Osteoblast (primary cell): Measurements from ENCODE around the gene ADCY1. TPM values are rescaled to one million over a fixed set of nuclear protein-coding genes. Genes with fewer than 3 reads are reported as not detected.

Experiments
- DNase-seq: peaks from one replicate; pipeline ENCODE4 v3.0.0; 2011; ENCODE audit warnings: low spot score, mixed read lengths; ENCODE audit not compliant: insufficient read length; ENCODE audit errors: missing footprints
- H2AFZ ChIP-seq: 2 replicates; pipeline ENCODE4 v1.6.0; 2011; ENCODE audit warnings: mild to moderate bottlenecking, low read length
- H3K27ac ChIP-seq: 2 replicates; pipeline ENCODE4 v1.5.1; 2011; ENCODE audit warnings: mild to moderate bottlenecking, low read depth, low read length, moderate library complexity
- H3K27me3 ChIP-seq: 2 replicates; pipeline ENCODE4 v1.6.0; 2012; ENCODE audit warnings: mild to moderate bottlenecking, control low read depth, inconsistent platforms, low read length, moderate library complexity; ENCODE audit not compliant: insufficient read depth
- H3K36me3 ChIP-seq: 2 replicates; pipeline ENCODE4 v1.5.1; 2011; ENCODE audit warnings: mild to moderate bottlenecking, low read length, control low read depth, moderate library complexity; ENCODE audit not compliant: insufficient read depth
- H3K4me1 ChIP-seq: 2 replicates; pipeline ENCODE4 v1.5.1; 2011; ENCODE audit warnings: mild to moderate bottlenecking, low read length, control low read depth, moderate library complexity; ENCODE audit not compliant: insufficient read depth
- H3K4me2 ChIP-seq: 2 replicates; pipeline ENCODE4 v1.6.0; 2011; ENCODE audit warnings: mild to moderate bottlenecking, low read length; ENCODE audit not compliant: insufficient read depth
- H3K4me3 ChIP-seq: fragments of 200-600 bp; sonication (generic); 3 replicates; pipeline ENCODE4 v1.5.1; 2012; ENCODE audit warnings: mild to moderate bottlenecking, low read length, inconsistent platforms; ENCODE audit not compliant: insufficient read depth
- H3K79me2 ChIP-seq: 2 replicates; pipeline ENCODE4 v1.6.0; 2012; ENCODE audit warnings: mild to moderate bottlenecking, low read length, control low read depth, inconsistent platforms; ENCODE audit not compliant: insufficient read depth
- H3K9me3 ChIP-seq: 2 replicates; pipeline ENCODE4 v1.5.1; 2011; ENCODE audit warnings: low read depth, low read length, control low read depth
- H4K20me1 ChIP-seq: 2 replicates; pipeline ENCODE4 v1.6.0; 2012; ENCODE audit warnings: mild to moderate bottlenecking, low read length, control low read depth; ENCODE audit not compliant: insufficient read depth
- CTCF ChIP-seq: IDR thresholded peaks from 2 replicates; pipeline ENCODE4 v1.5.1; 2011; ENCODE audit warnings: mild to moderate bottlenecking, low read depth, low read length, moderate library complexity; ENCODE audit errors: extremely low read depth
- total RNA-seq: library from RNA; depleted of rRNA; stranded (reverse); fragments of >200 nt; gene quantifications from 2 replicates; pipeline ENCODE4 v1.2.3, GENCODE V29; 2012

The ADCY1 gene
- total RNA-seq, 1 donor: 1.1 TPM

- no peak overlapping the region for H2AFZ ChIP-seq
- no peaks in the 10 kb centered on the region for H3K79me2 ChIP-seq
- H3K27me3 ChIP-seq: no peaks in the 10 kb centered on the region
- H3K4me3 ChIP-seq: no peak overlapping the region
- H3K27ac ChIP-seq: no peak overlapping the region
- DNase-seq: peak; percentile 59
- no peak for TF ChIP-seq CTCF
- H4K20me1 ChIP-seq: no peaks in the 10 kb centered on the region
- H3K4me2 ChIP-seq: no peak overlapping the region
- no peaks in the 10 kb centered on the region for H3K36me3 ChIP-seq
- no peaks in the 10 kb centered on the region for H3K9me3 ChIP-seq
- no peaks in the 10 kb centered on the region for H3K4me1 ChIP-seq
Observed at GRCh38 chr7:45591101-45591906, 17.1 kb downstream of the ADCY1 start.

DNA sequence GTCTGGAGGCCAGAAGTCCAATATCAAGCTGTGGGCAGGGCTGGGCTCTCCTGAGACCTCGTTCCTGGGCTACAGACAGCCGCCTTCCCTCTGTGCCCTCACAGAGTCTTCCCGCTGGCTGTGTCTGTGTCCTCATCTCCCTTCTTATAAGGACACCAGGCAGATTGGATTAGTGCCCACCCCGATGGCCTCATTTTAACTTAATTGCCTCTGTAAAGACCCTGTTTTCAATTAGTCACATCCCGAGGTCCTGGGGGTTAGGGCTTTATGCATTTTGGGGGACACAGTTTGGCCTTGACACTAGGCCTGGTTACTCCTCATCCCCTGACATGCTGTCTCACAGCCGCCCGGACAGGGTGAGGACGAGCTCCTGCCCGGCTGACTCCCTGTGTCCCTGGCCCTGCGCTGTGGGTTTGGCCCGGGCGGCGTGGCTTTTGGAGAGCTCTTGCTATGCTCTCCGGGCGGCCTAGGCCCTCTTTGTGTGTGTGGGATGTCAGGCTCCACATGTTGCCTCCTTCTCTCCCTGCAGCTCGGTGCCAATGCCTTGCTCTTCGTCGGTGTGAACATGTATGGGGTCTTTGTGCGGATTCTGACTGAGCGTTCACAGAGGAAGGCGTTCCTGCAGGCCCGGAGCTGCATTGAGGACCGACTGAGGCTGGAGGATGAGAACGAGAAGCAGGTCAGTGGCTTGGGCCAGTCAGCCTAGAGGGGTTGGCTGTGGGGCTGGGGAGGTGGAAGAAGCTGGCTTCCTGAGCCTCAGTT is 18.2 kb downstream of the ADCY1 start:
- no peaks in the 10 kb centered on the region for H3K27me3 ChIP-seq
- TF ChIP-seq CTCF: no peak
- no peak overlapping the region for H3K4me2 ChIP-seq
- no peak overlapping the region for H3K27ac ChIP-seq
- no peak for DNase-seq
- H3K9me3 ChIP-seq: no peaks in the 10 kb centered on the region
- H3K4me1 ChIP-seq: no peaks in the 10 kb centered on the region
- H4K20me1 ChIP-seq: no peaks in the 10 kb centered on the region
- H3K36me3 ChIP-seq: no peaks in the 10 kb centered on the region
- no peak overlapping the region for H2AFZ ChIP-seq
- no peak overlapping the region for H3K4me3 ChIP-seq
- no peaks in the 10 kb centered on the region for H3K79me2 ChIP-seq

DNA sequence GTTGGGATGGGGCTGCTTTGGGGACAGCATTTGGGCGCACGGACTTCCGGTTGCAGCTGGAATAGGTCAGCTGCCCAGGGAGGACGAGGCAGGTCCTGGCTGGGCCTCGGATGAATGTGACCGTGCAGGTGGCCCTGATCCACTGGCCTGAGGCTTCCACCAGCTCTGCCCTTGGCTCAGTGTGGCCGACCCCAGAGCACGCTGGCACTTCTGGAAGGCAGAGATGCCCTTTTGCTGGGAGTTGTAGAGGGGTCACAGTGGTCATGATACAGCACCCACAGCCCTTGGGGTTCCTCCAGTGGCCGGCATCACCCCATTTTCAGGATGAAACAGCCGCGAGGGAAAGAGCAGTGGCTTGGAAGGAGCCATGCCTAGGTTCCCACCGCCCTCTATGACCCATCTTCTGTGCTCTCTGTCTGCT is 19.0 kb downstream of the ADCY1 start:
- Histone ChIP-seq H3K27me3 (no peaks in the 10 kb centered on the region), H3K9me3 (no peaks in the 10 kb centered on the region), H3K4me2 (no peak overlapping the region), H3K79me2 (no peaks in the 10 kb centered on the region), H3K4me3 (no peak overlapping the region), H2AFZ (no peak overlapping the region), H3K27ac (no peak overlapping the region), H4K20me1 (no peaks in the 10 kb centered on the region), H3K36me3 (no peaks in the 10 kb centered on the region), H3K4me1 (no peaks in the 10 kb centered on the region)
- no peak for TF ChIP-seq CTCF
- no peak for DNase-seq

- Histone ChIP-seq H3K36me3 (no peaks in the 10 kb centered on the region), H3K9me3 (no peaks in the 10 kb centered on the region), H4K20me1 (no peaks in the 10 kb centered on the region), H2AFZ (no peak overlapping the region), H3K4me1 (no peaks in the 10 kb centered on the region), H3K4me2 (no peak overlapping the region), H3K79me2 (no peaks in the 10 kb centered on the region), H3K27ac (no peak overlapping the region), H3K4me3 (no peak overlapping the region), H3K27me3 (peaks cover 5% of the 10 kb centered on the region)
- no peak for DNase-seq
- no peak for TF ChIP-seq CTCF
Observed at GRCh38 chr7:45593877-45594276, 19.7 kb downstream of the ADCY1 start.
